ENCODE results near the gene KCTD16. TPM values are rescaled to one million over a fixed set of nuclear protein-coding genes. Genes with fewer than 3 reads are reported as not detected.

The KCTD16 gene
- polyA plus RNA-seq, 6 donors from 2014 or later: 0.16 TPM; not detected in 5

GRCh38 chr5:144485540-144485939, 314.9 kb downstream of the KCTD16 start:
- no peaks in the 10 kb centered on the region for H3K4me1 Mint-ChIP-seq
- H3K4me3 Mint-ChIP-seq: no peak overlapping the region

DNA sequence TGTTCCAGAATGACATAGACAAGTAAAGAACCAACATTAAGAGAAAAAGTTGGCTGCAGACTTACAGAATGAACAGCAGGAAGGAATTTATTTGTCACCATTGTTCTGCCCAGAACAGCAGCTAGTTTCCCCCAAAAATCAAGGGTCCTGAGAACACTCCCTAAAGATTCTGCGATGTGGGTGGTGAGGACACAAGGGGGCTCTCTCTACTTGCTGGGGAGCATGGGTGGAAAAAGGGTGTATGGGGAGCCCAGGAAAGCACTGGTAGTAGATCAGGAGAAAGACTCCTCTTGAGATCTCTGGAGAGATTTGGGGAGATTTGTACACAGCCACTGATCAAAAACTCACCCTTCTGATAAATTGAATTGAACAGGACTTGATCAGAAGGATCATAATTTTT, 316.5 kb downstream of the KCTD16 start:
- Mint-ChIP-seq H3K4me3 (no peak overlapping the region), H3K27ac (no peak overlapping the region), H3K9me3 (peaks cover 0 to 15% (median 8%) of the 10 kb centered on the region in 7 donors), H3K36me3 (no peaks in the 10 kb centered on the region), H3K27me3 (peaks cover 7 to 8% (median 8%) of the 10 kb centered on the region in 3 donors), H3K4me1 (no peaks in the 10 kb centered on the region)
- DNase-seq: peak; percentile 0
- ATAC-seq (ENCODE audit: low read depth in 2 of 2): no peak

More at GRCh38 chr5:144485540-144485939, 314.9 kb downstream of the KCTD16 start:
- DNase-seq (no peak), ATAC-seq (ENCODE audit: low read depth in 2 of 2) (no peak)
- peaks cover 7 to 11% (median 8%) of the 10 kb centered on the region in 3 donors for H3K27me3 Mint-ChIP-seq
- H3K27ac Mint-ChIP-seq: no peak overlapping the region
- H3K9me3 Mint-ChIP-seq: peaks cover 0 to 12% (median 7%) of the 10 kb centered on the region in 7 donors
- no peaks in the 10 kb centered on the region for H3K36me3 Mint-ChIP-seq

DNA sequence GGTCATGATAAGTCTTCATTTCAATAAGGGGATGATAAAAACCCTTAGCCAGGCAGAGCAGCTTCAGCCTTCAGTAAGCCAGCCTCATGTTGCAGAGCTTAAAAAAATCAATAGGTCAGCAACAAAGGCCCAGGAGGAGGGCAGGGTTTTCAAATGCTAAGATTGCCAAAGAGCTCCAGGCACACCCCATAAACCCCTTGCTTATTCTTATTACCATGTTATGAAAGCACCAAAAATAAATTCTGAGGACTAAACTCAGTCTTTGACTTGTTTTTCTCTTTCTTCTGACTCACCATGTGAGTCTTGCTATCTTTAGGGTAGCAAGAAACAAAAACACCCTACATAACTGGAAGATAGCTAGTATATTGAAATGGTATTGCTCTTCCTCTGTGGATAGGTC, 317.1 kb downstream of the KCTD16 start:
- Mint-ChIP-seq H3K36me3 (no peaks in the 10 kb centered on the region), H3K27ac (no peak overlapping the region)
- no peak for ATAC-seq (ENCODE audit: low read depth in 2 of 2)

DNA sequence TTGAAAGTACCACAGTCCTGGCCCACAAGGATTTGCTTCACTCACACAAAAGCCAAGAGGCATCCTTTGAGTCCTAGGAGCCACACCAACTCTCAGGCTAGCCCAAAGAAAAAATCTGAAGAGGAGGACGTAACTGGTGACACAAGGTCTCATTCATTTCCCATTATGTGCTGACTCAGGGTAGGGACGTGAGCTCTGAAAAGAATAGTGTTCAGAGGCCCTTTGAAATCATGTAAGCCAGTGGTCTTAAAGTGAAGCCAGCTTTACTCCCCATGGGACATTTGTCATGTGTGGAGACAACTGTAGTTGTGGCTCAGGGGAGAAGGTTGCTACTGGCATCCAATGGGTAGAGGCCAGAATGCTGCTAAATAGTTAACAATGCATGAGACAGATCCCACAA, 332.4 kb downstream of the KCTD16 start:
- H3K4me1 Mint-ChIP-seq: no peaks in the 10 kb centered on the region
- peaks cover 0 to 5% (median 2%) of the 10 kb centered on the region in 7 donors for H3K9me3 Mint-ChIP-seq
- H3K27ac Mint-ChIP-seq: no peak overlapping the region
- DNase-seq (no peak), ATAC-seq (ENCODE audit: low read depth in 2 of 2) (no peak)
- H3K36me3 Mint-ChIP-seq: no peaks in the 10 kb centered on the region
- H3K27me3 Mint-ChIP-seq: peaks cover 0 to 4% (median 0%) of the 10 kb centered on the region in 3 donors
- no peak overlapping the region for H3K4me3 Mint-ChIP-seq

More for the DNA sequence above, 317.1 kb downstream of the KCTD16 start:
- Mint-ChIP-seq H3K27me3 (peaks cover 4 to 8% (median 7%) of the 10 kb centered on the region in 3 donors), H3K4me3 (no peak overlapping the region), H3K9me3 (peaks cover 0 to 15% (median 8%) of the 10 kb centered on the region in 7 donors), H3K4me1 (no peaks in the 10 kb centered on the region)
- no peak for DNase-seq

- Mint-ChIP-seq H3K27ac (no peak overlapping the region), H3K4me1 (no peaks in the 10 kb centered on the region), H3K36me3 (no peaks in the 10 kb centered on the region), H3K4me3 (no peak overlapping the region), H3K9me3 (peaks cover 0 to 6% (median 3%) of the 10 kb centered on the region in 7 donors), H3K27me3 (peaks cover 0 to 4% (median 0%) of the 10 kb centered on the region in 3 donors)
- no peak for DNase-seq
- ATAC-seq (ENCODE audit: low read depth in 2 of 2): no peak
Observed at GRCh38 chr5:144504929-144505577, 334.4 kb downstream of the KCTD16 start.

DNA sequence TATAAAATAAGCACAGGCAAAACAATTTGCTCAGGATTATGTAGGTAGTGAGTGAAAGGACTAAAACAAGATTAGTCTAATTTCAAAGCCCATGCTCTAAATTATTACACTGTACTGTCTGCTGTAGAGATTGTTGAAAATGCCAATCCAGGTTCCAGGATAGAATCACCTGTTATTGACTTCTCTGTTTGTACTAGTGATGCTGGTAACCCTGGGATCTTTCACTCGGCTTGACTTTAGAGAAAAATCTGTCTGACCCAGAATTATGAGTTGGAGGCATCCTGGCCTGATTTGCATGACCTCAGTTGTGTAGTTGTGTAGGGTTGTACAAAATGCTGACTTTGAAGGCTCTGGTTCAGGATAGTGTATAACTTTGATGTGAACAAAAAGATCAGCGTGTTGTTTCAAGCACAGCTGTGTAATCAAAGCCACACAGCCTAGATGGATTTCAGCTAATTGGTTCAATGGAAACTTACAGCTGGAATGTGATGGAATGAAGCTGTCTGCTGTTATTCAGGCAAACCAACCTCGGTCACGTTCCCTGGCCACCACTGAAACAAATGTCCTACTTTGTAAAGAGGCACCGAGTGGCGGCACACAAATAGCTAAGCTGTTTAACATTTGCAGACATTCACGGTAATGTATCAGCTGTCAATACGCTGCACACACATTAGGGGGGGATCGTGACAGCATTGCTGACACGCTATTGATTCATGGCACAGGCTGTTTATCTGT, 340.3 kb downstream of the KCTD16 start:
- H3K4me1 Mint-ChIP-seq: no peaks in the 10 kb centered on the region

GRCh38 chr5:144511580-144512072, 341.0 kb downstream of the KCTD16 start:
- Mint-ChIP-seq H3K4me3 (no peak overlapping the region), H3K4me1 (no peaks in the 10 kb centered on the region)

More for the DNA sequence above, 340.3 kb downstream of the KCTD16 start:
- Mint-ChIP-seq H3K9me3 (peaks cover 0 to 14% (median 7%) of the 10 kb centered on the region in 7 donors), H3K36me3 (no peaks in the 10 kb centered on the region), H3K27me3 (no peaks in the 10 kb centered on the region), H3K4me3 (no peak overlapping the region), H3K27ac (no peak overlapping the region)
- DNase-seq (no peak), ATAC-seq (ENCODE audit: low read depth in 2 of 2) (no peak)

GRCh38 chr5:144522698-144523097, 352.0 kb downstream of the KCTD16 start:
- Mint-ChIP-seq H3K9me3 (peaks cover 0 to 19% (median 2%) of the 10 kb centered on the region in 7 donors), H3K4me3 (no peak overlapping the region), H3K27ac (no peak overlapping the region), H3K36me3 (peaks cover 0 to 3% of the 10 kb centered on the region in 2 donors), H3K27me3 (peaks cover 0 to 6% (median 0%) of the 10 kb centered on the region in 3 donors), H3K4me1 (no peaks in the 10 kb centered on the region)
- ATAC-seq (ENCODE audit: low read depth in 2 of 2): no peak
- DNase-seq: no peak

More at GRCh38 chr5:144511580-144512072, 341.0 kb downstream of the KCTD16 start:
- no peak overlapping the region for H3K27ac Mint-ChIP-seq
- H3K36me3 Mint-ChIP-seq: no peaks in the 10 kb centered on the region
- H3K9me3 Mint-ChIP-seq: peaks cover 0 to 14% (median 7%) of the 10 kb centered on the region in 7 donors
- ATAC-seq (ENCODE audit: low read depth in 2 of 2) (no peak), DNase-seq (no peak)
- no peaks in the 10 kb centered on the region for H3K27me3 Mint-ChIP-seq

DNA sequence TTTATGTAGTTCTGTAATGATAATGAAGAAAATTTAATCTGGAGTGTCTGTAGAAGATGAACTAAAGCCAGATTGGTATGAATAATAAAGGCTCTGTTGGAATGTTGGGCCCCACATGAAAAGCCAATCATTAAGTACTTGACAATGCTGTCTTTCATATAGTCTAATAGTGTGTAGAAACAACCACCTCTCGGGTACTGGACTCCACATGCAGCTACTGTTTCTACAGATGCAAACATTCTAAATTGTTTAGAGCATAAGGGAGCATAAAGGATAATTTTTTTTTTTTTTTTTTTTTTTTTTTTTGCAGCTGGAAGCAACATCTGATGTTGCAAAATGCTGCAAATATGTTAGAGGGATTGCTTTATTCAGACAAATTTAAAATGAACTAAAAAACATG, 354.3 kb downstream of the KCTD16 start:
- Mint-ChIP-seq H3K27me3 (peaks cover 0 to 6% (median 0%) of the 10 kb centered on the region in 3 donors), H3K4me1 (no peaks in the 10 kb centered on the region), H3K27ac (peak overlapping the region in 1 of 6 donors; percentile 30), H3K9me3 (peaks cover 0 to 27% (median 6%) of the 10 kb centered on the region in 7 donors), H3K36me3 (peaks cover 0 to 3% of the 10 kb centered on the region in 2 donors), H3K4me3 (no peak overlapping the region)
- ATAC-seq (ENCODE audit: low read depth in 2 of 2): no peak
- DNase-seq: no peak

GRCh38 chr5:144531188-144531587, 360.5 kb downstream of the KCTD16 start:
- Mint-ChIP-seq H3K36me3 (no peaks in the 10 kb centered on the region), H3K27ac (no peak overlapping the region), H3K4me3 (no peak overlapping the region), H3K4me1 (no peaks in the 10 kb centered on the region), H3K27me3 (peaks cover 0 to 3% (median 0%) of the 10 kb centered on the region in 3 donors), H3K9me3 (peaks cover 5 to 30% (median 12%) of the 10 kb centered on the region in 7 donors)
- ATAC-seq (ENCODE audit: low read depth in 2 of 2): no peak
- DNase-seq: no peak

Other genes with a start within 250 kb of the KCTD16 start
- 10 to 100 TPM; 39.7 to 54.3 (median 46.3) TPM for gene YIPF5, start 214 bp upstream of the KCTD16 start, polyA plus RNA-seq (ENCODE audit: low read depth in 6 of 6)